ENCODE measurements around the gene CIB1. TPM values are rescaled to one million over a fixed set of nuclear protein-coding genes. Genes with fewer than 3 reads are reported as not detected.
"Not testable (repeated sequence)": the region's sequence is repeated elsewhere in the genome, so short reads cannot be mapped to it uniquely, and the experiment has no call there.

The CIB1 gene
- total RNA-seq: 42.7 TPM

- peak within 1 kb of the TSS; percentile 70 to 98 for H3K4me3 ChIP-seq
- no peaks in the 10 kb centered on the region for H3K9me3 ChIP-seq
- no peaks in the 10 kb centered on the region for H3K27me3 ChIP-seq
- H3K27ac ChIP-seq: peak within 1 kb of the TSS; percentile 83
- peaks cover 0 to 24% of the 10 kb centered on the region in 2 donors for H3K36me3 ChIP-seq
- DNase-seq (ENCODE audit: extremely low spot score in 2 of 2): peak in 1 of 2 donors; percentile 97
- TF ChIP-seq POLR2AphosphoS5 (IDR thresholded peaks at IDR 0.05; ENCODE audit: insufficient read depth in 1 of 2, low read depth in 1 of 2): peak; percentile 58 to 83
- TF ChIP-seq POLR2A (IDR thresholded peaks at IDR 0.05): peak in 1 of 2 donors; percentile 66
- TF ChIP-seq, protein P1, sequence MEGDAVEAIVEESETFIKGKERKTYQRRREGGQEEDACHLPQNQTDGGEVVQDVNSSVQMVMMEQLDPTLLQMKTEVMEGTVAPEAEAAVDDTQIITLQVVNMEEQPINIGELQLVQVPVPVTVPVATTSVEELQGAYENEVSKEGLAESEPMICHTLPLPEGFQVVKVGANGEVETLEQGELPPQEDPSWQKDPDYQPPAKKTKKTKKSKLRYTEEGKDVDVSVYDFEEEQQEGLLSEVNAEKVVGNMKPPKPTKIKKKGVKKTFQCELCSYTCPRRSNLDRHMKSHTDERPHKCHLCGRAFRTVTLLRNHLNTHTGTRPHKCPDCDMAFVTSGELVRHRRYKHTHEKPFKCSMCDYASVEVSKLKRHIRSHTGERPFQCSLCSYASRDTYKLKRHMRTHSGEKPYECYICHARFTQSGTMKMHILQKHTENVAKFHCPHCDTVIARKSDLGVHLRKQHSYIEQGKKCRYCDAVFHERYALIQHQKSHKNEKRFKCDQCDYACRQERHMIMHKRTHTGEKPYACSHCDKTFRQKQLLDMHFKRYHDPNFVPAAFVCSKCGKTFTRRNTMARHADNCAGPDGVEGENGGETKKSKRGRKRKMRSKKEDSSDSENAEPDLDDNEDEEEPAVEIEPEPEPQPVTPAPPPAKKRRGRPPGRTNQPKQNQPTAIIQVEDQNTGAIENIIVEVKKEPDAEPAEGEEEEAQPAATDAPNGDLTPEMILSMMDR (IDR thresholded peaks at IDR 0.05): no peak
- H3K4me1 ChIP-seq: peaks cover 47% of the 10 kb centered on the region
- intact Hi-C loops (cut with DNase I): no loop called here
Observed at GRCh38 chr15:90233387-90234095, at the start of gene CIB1. TSS of gene CIB1 (minus strand) at chr15:90233941. CDS start at chr15:90233885, 56 bp downstream.

GRCh38 chr15:90281637-90282036 is 47.9 kb upstream of the CIB1 start:
- H3K27me3 ChIP-seq; H3K9me3 ChIP-seq; H3K4me1 ChIP-seq; H3K4me3 ChIP-seq; intact Hi-C loops (cut with DNase I); H3K27ac ChIP-seq; H3K36me3 ChIP-seq; DNase-seq (ENCODE audit: extremely low spot score in 2 of 2): not testable (repeated sequence)

DNA sequence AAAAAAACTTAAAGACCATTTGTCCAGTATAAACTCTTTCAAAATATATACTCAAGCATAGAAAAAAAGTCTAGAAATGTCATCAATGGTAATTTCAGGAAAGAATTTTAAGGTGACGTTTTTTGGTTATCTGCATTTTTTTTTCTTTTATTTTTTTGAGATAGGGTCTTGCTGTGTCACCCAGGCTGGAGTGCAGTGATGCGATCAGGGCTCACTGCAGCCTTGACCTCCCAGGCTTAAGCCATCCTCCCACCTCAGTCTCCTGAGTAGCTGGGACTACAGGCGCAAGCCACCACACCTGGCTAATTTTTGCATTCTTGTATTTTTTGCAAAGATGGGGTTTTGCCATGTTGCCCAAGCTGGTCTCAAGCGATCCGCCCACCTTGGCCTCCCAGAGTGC is 47.0 kb upstream of the CIB1 start:
- intact Hi-C loops (cut with DNase I); H3K9me3 ChIP-seq; H3K27ac ChIP-seq; H3K36me3 ChIP-seq; DNase-seq (ENCODE audit: extremely low spot score in 2 of 2); H3K4me3 ChIP-seq; H3K27me3 ChIP-seq; H3K4me1 ChIP-seq: not testable (repeated sequence)

GRCh38 chr15:90278467-90278866 is 44.7 kb upstream of the CIB1 start:
- H3K36me3 ChIP-seq; DNase-seq (ENCODE audit: extremely low spot score in 2 of 2): not testable (repeated sequence)

DNA sequence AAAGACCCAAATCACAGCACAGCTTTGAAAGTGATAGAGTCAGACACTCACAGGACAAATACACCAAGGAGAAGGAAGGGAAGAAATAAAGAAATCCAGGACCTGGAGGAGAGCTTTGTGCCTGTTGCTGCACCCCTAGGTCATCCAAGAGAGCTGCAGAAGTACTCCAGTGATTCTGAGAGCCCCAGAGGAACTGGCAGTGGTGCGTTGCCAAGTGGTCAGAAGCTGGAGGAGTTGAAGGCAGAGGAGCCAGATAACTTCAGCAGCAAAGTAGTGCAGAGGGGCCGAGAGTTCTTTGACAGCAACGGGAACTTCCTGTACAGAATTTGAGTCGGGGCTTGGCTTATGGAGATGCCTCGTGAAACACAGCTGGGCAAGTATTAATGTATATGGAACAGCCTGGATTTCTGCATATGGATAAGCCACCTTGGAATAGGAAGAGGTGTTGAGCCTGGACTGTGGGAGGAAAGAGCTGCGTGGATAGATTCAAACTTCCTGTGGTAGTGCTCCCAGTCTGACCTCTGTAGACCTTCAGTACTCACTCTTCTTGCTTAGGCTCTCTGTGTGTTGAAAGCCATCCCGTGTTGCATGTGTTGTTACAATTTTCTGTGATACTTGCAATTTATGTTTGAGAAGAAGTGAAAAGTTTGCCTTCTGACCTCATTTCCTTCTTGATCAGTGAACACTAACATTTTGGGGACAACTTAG is 37.9 kb upstream of the CIB1 start:
- H3K9me3 ChIP-seq: no peaks in the 10 kb centered on the region
- DNase-seq (ENCODE audit: extremely low spot score in 2 of 2): no peak
- no peak overlapping the region for H3K27ac ChIP-seq
- H3K27me3 ChIP-seq: no peaks in the 10 kb centered on the region
- peaks cover 47% of the 10 kb centered on the region for H3K4me1 ChIP-seq
- TF ChIP-seq, protein P1 (IDR thresholded peaks at IDR 0.05): no peak
- no peak for TF ChIP-seq POLR2AphosphoS5 (IDR thresholded peaks at IDR 0.05; ENCODE audit: insufficient read depth in 1 of 2, low read depth in 1 of 2)
- H3K36me3 ChIP-seq: peaks cover 0 to 34% of the 10 kb centered on the region in 2 donors
- no peak overlapping the region for H3K4me3 ChIP-seq
- intact Hi-C loops (cut with DNase I): no loop called here

More at GRCh38 chr15:90278467-90278866, 44.7 kb upstream of the CIB1 start:
- H3K27ac ChIP-seq; H3K27me3 ChIP-seq; H3K9me3 ChIP-seq; H3K4me3 ChIP-seq; intact Hi-C loops (cut with DNase I); H3K4me1 ChIP-seq: not testable (repeated sequence)

DNA sequence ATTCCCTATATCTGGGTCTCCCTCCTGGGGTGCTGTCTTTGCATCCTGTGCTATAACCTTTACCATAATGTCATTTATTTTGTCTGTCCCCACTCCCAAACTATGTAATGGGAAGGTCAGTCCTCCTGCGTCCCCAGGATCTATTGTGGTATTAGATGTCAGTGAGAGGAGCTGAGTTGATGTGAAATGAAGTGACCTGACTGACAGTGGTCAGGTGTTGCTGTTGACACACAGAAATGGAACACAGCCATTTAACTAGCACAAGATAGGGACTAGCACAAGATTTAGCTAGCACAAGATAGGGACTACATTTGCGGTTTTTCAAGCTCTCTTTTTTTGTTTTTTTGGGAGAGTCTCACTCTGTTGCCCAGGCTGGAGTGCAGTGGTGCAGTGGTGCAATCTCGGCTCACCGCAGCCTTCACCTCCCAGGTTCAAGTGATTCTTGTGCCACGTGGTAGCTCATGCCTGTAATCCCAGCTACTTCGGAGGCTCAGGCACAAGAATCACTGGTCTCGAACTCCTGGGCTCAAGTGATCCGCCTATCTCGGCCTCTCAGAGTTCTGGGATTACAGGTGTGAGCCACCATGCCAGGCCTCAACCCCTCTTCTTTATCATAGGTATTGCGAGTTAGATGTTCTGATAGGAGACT is 36.9 kb upstream of the CIB1 start:
- DNase-seq (ENCODE audit: extremely low spot score in 2 of 2): no peak
- H3K4me3 ChIP-seq: no peak overlapping the region
- peaks cover 0 to 34% of the 10 kb centered on the region in 2 donors for H3K36me3 ChIP-seq
- no peaks in the 10 kb centered on the region for H3K9me3 ChIP-seq
- H3K4me1 ChIP-seq: peaks cover 51% of the 10 kb centered on the region
- H3K27ac ChIP-seq: no peak overlapping the region
- intact Hi-C loops (cut with DNase I): no loop called here
- TF ChIP-seq POLR2A (IDR thresholded peaks at IDR 0.05): no peak
- TF ChIP-seq POLR2AphosphoS5 (IDR thresholded peaks at IDR 0.05; ENCODE audit: insufficient read depth in 1 of 2, low read depth in 1 of 2): no peak
- TF ChIP-seq, protein P1 (IDR thresholded peaks at IDR 0.05): no peak
- no peaks in the 10 kb centered on the region for H3K27me3 ChIP-seq

All from vagina (tissue), 2 donors.